Measurements from ENCODE around the gene CATSPERZ. TPM values are rescaled to one million over a fixed set of nuclear protein-coding genes. Genes with fewer than 3 reads are reported as not detected.
A peak's percentile ranks its signal among the peaks of the same experiment; 100 is the strongest.

The CATSPERZ gene
- total and polyA plus RNA-seq, 7 donors, result 1.1 to 1.4 TPM; not detected in 5

DNA sequence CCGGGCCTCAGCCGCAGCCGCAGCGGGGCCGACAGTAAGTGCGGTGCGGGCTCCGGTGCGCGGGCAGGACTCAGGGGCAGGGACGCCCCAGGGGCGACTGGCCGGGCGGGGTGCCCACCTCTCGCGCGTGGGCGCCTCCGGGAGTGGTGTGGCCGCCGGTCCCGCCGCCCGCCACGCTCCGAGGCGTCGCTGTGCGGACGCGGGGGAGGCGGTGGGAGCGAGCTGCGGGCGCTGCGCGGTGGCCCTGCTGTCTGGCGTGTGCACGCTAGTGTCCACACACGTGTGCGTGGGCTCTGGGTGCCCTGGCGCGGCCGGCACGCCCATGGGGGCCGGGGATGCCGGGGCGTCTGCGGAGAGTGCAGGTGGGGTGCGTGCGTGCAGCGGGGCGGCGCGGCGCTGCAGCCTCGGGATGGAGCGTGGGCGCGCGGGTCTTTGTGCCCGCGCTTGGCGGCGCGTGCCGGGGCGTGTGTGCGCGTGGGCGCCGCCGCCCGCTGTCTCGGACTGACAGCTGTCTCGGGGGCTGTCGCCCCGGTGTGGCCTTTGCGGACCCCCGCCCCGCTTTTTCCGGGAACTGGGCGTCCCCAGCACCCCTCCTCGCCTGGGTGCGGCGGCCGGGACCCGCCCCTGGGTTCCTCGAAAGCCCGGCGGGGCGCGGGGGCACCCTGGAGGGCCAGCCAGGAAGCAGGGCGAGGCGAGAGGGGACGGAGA lies 8.3 kb upstream of the CATSPERZ start:
- 1% methylated on average over 96 of the region's 96 CpGs for WGBS, 2 donors
- intact Hi-C loops (cut with DNase I), result no loop called here
- Histone ChIP-seq H3K4me1 (peaks cover 0 to 23% (median 18%) of the 10 kb centered on the region in 4 donors), H3K4me3 (peak overlapping the region in 3 of 4 donors; percentile 15 to 40 (median 36)), H3K9me3 (no peaks in the 10 kb centered on the region), H3K27ac (no peak overlapping the region), H3K36me3 (no peaks in the 10 kb centered on the region), H3K27me3 (peaks cover 29 to 77% (median 71%) of the 10 kb centered on the region in 3 donors)
- TF ChIP-seq POLR2A (IDR thresholded peaks at IDR 0.05) (no peak), POLR2AphosphoS5 (IDR thresholded peaks at IDR 0.05) (no peak), EP300 (IDR thresholded peaks at IDR 0.05) (no peak)
- DNase-seq, result no peak

DNA sequence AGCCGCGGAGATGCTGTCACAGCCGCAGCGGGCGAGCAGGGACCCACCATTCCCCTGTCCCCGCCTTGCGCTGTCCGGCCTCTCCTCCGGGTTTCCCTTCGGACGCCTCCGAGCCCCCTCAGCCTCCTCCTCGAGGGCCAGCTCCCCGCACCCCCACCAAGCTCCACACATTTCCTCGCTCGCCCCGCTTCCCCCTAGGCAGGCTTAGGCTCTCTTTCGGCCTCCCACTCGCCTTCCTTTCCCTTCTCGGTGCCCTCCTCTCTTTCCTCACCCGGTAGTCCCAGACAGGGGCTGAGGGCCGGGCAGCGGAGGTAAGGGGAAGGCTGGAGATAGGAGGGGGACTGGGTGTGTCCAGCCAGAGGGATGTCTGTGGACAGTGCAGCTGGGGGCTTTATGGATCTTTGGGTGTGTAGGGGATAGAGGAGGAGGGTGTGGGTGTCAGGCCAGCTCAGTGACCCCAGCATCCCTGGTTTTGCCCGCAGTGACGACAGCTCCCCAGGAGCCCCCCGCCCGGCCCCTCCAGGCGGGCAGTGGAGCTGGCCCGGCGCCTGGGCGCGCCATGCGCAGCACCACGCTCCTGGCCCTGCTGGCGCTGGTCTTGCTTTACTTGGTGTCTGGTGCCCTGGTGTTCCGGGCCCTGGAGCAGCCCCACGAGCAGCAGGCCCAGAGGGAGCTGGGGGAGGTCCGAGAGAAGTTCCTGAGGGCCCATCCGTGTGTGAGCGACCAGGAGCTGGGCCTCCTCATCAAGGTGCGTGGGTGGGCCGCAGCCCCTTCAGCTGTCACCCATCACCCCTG lies 7.5 kb upstream of the CATSPERZ start:
- intact Hi-C loops (cut with DNase I), result no loop called here
- DNase-seq, result no peak
- Histone ChIP-seq H3K4me3 (peak overlapping the region in 3 of 4 donors; percentile 15 to 40 (median 36)), H3K9me3 (no peaks in the 10 kb centered on the region), H3K27ac (no peak overlapping the region), H3K36me3 (no peaks in the 10 kb centered on the region), H3K4me1 (peaks cover 0 to 21% (median 17%) of the 10 kb centered on the region in 4 donors), H3K27me3 (peaks cover 37 to 85% (median 79%) of the 10 kb centered on the region in 3 donors)
- no peak for TF ChIP-seq POLR2A (IDR thresholded peaks at IDR 0.05)
- no peak for TF ChIP-seq EP300 (IDR thresholded peaks at IDR 0.05)
- TF ChIP-seq POLR2AphosphoS5 (IDR thresholded peaks at IDR 0.05), result no peak
- TF ChIP-seq, protein P1, sequence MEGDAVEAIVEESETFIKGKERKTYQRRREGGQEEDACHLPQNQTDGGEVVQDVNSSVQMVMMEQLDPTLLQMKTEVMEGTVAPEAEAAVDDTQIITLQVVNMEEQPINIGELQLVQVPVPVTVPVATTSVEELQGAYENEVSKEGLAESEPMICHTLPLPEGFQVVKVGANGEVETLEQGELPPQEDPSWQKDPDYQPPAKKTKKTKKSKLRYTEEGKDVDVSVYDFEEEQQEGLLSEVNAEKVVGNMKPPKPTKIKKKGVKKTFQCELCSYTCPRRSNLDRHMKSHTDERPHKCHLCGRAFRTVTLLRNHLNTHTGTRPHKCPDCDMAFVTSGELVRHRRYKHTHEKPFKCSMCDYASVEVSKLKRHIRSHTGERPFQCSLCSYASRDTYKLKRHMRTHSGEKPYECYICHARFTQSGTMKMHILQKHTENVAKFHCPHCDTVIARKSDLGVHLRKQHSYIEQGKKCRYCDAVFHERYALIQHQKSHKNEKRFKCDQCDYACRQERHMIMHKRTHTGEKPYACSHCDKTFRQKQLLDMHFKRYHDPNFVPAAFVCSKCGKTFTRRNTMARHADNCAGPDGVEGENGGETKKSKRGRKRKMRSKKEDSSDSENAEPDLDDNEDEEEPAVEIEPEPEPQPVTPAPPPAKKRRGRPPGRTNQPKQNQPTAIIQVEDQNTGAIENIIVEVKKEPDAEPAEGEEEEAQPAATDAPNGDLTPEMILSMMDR (IDR thresholded peaks at IDR 0.05), result no peak
- WGBS, 2 donors, result 24 to 30% methylated on average over 42 of the region's 42 CpGs

DNA sequence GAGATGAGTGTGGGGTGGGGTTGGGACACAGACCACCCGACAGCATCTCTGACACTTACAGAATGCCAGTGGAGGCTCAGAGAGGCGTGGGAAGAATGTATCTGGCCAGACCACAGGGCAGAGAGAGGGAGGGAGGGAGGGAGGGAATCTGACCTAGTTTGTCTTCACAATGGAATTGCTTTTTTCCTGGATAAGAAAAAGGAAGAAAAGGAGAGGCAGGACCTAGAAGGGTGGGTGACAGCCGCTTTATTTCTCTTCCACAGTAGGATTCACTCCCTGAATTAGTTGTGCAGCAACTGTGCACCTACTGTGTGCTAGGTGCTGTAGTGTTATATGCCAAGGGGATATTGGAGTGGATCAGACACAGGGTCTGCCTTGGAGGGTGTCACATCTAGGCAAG lies 5.4 kb upstream of the CATSPERZ start:
- Histone ChIP-seq H3K27ac (no peak overlapping the region), H3K36me3 (no peaks in the 10 kb centered on the region), H3K4me1 (peaks cover 0 to 31% (median 27%) of the 10 kb centered on the region in 4 donors), H3K9me3 (no peaks in the 10 kb centered on the region), H3K4me3 (no peak overlapping the region), H3K27me3 (peaks cover 51 to 100% (median 98%) of the 10 kb centered on the region in 3 donors)
- DNase-seq, result no peak
- 51 to 71% methylated on average over 3 of the region's 3 CpGs for WGBS, 2 donors
- TF ChIP-seq, protein P1 (IDR thresholded peaks at IDR 0.05), result no peak
- TF ChIP-seq EP300 (IDR thresholded peaks at IDR 0.05) (no peak), POLR2A (IDR thresholded peaks at IDR 0.05) (no peak), POLR2AphosphoS5 (IDR thresholded peaks at IDR 0.05) (no peak)
- intact Hi-C loops (cut with DNase I), result no loop called here

DNA sequence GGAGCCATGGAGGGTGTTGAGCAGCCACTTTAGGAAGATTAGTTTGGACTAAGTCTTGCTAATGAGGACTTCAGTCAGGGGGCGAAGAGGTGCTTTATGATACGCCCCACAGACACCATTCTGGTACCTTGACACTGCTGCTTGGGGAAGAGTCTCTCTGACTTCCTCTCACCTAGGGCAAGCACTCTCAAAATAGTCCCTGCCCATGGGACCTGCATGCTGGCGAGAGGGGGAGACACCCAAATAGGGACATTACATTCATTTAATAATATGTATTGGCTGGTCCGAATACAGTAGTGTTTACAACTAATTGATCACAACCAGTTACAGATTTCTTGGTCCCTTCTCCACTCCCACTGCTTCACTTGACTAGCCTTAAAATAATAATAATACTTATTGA lies 4.4 kb upstream of the CATSPERZ start:
- WGBS, 2 donors, result 83 to 93% methylated on average over 4 of the region's 4 CpGs
- Histone ChIP-seq H3K27ac (no peak overlapping the region), H3K4me1 (peaks cover 0 to 41% (median 37%) of the 10 kb centered on the region in 4 donors), H3K27me3 (peaks cover 60 to 100% (median 98%) of the 10 kb centered on the region in 3 donors), H3K4me3 (no peak overlapping the region), H3K36me3 (no peaks in the 10 kb centered on the region), H3K9me3 (no peaks in the 10 kb centered on the region)
- no peak for DNase-seq
- intact Hi-C loops (cut with DNase I), result no loop called here
- TF ChIP-seq EP300 (IDR thresholded peaks at IDR 0.05) (no peak), POLR2AphosphoS5 (IDR thresholded peaks at IDR 0.05) (no peak), POLR2A (IDR thresholded peaks at IDR 0.05) (no peak)
- TF ChIP-seq, protein P1 (IDR thresholded peaks at IDR 0.05), result no peak

DNA sequence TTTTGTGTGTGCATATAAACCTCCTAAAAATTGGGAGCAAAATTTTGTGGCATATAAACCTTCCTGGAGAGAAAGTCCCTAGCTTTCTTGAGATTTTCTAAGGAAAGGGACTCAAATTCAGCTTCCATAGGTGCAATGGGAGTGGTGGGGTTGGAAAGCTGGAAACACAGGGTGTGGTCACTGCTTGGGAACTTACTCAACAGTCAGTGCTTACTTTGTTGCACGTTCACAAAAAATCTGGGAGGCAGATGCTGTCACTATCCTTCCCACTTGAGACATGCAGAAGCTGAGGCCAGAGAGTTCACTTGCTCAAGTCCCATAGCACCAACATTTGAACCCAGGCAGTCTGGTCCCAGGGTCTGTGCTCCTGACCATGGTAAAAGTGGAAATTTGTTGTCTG lies 3.9 kb upstream of the CATSPERZ start:
- no peak overlapping the region for H3K4me3 ChIP-seq
- DNase-seq, result no peak
- H3K36me3 ChIP-seq, result no peaks in the 10 kb centered on the region
- TF ChIP-seq POLR2A (IDR thresholded peaks at IDR 0.05) (no peak), EP300 (IDR thresholded peaks at IDR 0.05) (no peak)
- TF ChIP-seq, protein P1 (IDR thresholded peaks at IDR 0.05), result no peak
- H3K27ac ChIP-seq, result no peak overlapping the region
- no peaks in the 10 kb centered on the region for H3K9me3 ChIP-seq
- H3K27me3 ChIP-seq, result peaks cover 58 to 100% (median 96%) of the 10 kb centered on the region in 3 donors
- intact Hi-C loops (cut with DNase I), result no loop called here
- H3K4me1 ChIP-seq, result peaks cover 0 to 41% (median 39%) of the 10 kb centered on the region in 4 donors
- WGBS, 2 donors, result 11 to 38% methylated on average over 1 of the region's 1 CpG
